HepG2 (cell line): Measurements from ENCODE around the gene PTPRCAP. TPM values are rescaled to one million over a fixed set of nuclear protein-coding genes. Genes with fewer than 3 reads are reported as not detected.
A peak's percentile ranks its signal among the peaks of the same experiment; 100 is the strongest.

Source experiments
- AHR ChIP-seq: IDR thresholded peaks from 2 replicates; pipeline ENCODE4 v1.6.1; 2018; ENCODE audit warnings: missing genetic modification reagents, missing compliant biosample characterization
- DPF2 ChIP-seq: sonication (generic); formaldehyde crosslinking; IDR thresholded peaks from 2 replicates; pipeline ENCODE4 v1.4.0; 2020; ENCODE audit warnings: mild to moderate bottlenecking, low read depth, missing genetic modification reagents, borderline replicate concordance
- FOXP4 ChIP-seq: sonication (generic); formaldehyde crosslinking; IDR thresholded peaks from 2 replicates; pipeline ENCODE4 v1.4.0; 2020; ENCODE audit warnings: missing genetic modification reagents
- JDP2 ChIP-seq: sonication (generic); formaldehyde crosslinking; IDR thresholded peaks from 2 replicates; pipeline ENCODE4 v1.8.1; 2022; ENCODE audit warnings: missing genetic modification reagents, borderline replicate concordance
- RBM39 ChIP-seq: fragments of 200-400 bp; formaldehyde crosslinking; IDR thresholded peaks from one replicate; pipeline ENCODE4 v1.6.1; 2018; ENCODE audit warnings: antibody characterized with exemption, mild to moderate bottlenecking, low read depth, low read length; ENCODE audit not compliant: poor library complexity, severe bottlenecking
- SYNCRIP ChIP-seq: fragments of 200-400 bp; formaldehyde crosslinking; IDR thresholded peaks from 2 replicates; pipeline ENCODE4 v1.6.1; 2018; ENCODE audit warnings: mild to moderate bottlenecking, low read depth, low read length; ENCODE audit not compliant: insufficient read depth
- TAF1 ChIP-seq: sonication (generic); formaldehyde crosslinking; IDR thresholded peaks from 2 replicates; pipeline ENCODE4 v1.4.0; 2020; ENCODE audit warnings: missing genetic modification reagents
- XRCC5 ChIP-seq: fragments of 200-400 bp; formaldehyde crosslinking; optimal IDR thresholded peaks from 2 replicates; pipeline ENCODE3; 2017; ENCODE audit warnings: mild to moderate bottlenecking, low read length
- ZMAT5 ChIP-seq: sonication (generic); formaldehyde crosslinking; IDR thresholded peaks from 2 replicates; pipeline ENCODE4 v1.5.0; 2020; ENCODE audit warnings: mild to moderate bottlenecking, low read depth, missing genetic modification reagents, borderline replicate concordance
- ZNF280D ChIP-seq: sonication (generic); formaldehyde crosslinking; IDR thresholded peaks from 2 replicates; pipeline ENCODE4 v1.5.1; 2020; ENCODE audit warnings: mild to moderate bottlenecking, missing genetic modification reagents
- ZNF446 ChIP-seq: sonication (generic); formaldehyde crosslinking; IDR thresholded peaks from 2 replicates; pipeline ENCODE4 v1.5.0; 2020; ENCODE audit warnings: mild to moderate bottlenecking, missing genetic modification reagents
- ZNF589 ChIP-seq: sonication (generic); formaldehyde crosslinking; conservative IDR thresholded peaks from 2 replicates; pipeline ENCODE4 v1.8.0; 2022; ENCODE audit warnings: mild to moderate bottlenecking, moderate library complexity, missing genetic modification reagents
- ZNF605 ChIP-seq: sonication (generic); formaldehyde crosslinking; IDR thresholded peaks from 2 replicates; pipeline ENCODE4 v1.8.0; 2022; ENCODE audit warnings: mild to moderate bottlenecking, missing genetic modification reagents
- ZNF652 ChIP-seq: IDR thresholded peaks from 2 replicates; pipeline ENCODE4 v1.6.1; 2016; ENCODE audit warnings: low read depth, borderline replicate concordance
- ZNF660 ChIP-seq: sonication (generic); formaldehyde crosslinking; IDR thresholded peaks from 2 replicates; pipeline ENCODE4 v1.5.1; 2020; ENCODE audit warnings: mild to moderate bottlenecking, low read depth, missing genetic modification reagents, borderline replicate concordance
- ZNF891 ChIP-seq: sonication (generic); formaldehyde crosslinking; IDR thresholded peaks from 2 replicates; pipeline ENCODE4 v1.5.0; 2020; ENCODE audit warnings: mild to moderate bottlenecking, missing genetic modification reagents
- ZSCAN29 ChIP-seq: sonication (generic); formaldehyde crosslinking; conservative IDR thresholded peaks from 2 replicates; pipeline ENCODE4 v1.4.0; 2020; ENCODE audit warnings: mild to moderate bottlenecking, missing genetic modification reagents
- polyA plus RNA-seq, 8 experiments: library from polyadenylated mRNA; depleted of rRNA in 3 of 8; stranded (reverse) in 7 of 8; unstranded in 1 of 8; fragments of >200 nt; fragmentation: Illumina TruSeq in 4 of 8; extraction: Trizol in 4 of 8; gene quantifications; 2 replicates each; pipeline versions ENCODE4 v1.2.1 to v1.2.3, GENCODE V29; 2011 to 2016; ENCODE audit warnings: low read depth in 4 of 8, missing spikeins in 1 of 8, mixed read lengths in 1 of 8; ENCODE audit not compliant: insufficient read depth in 1 of 8
- total RNA-seq, 5 experiments: library from RNA; depleted of rRNA; stranded (reverse); fragments of >200 nt; fragmentation: Illumina TruSeq; extraction: Trizol; gene quantifications; 2 replicates each; pipeline ENCODE4 v1.2.3, GENCODE V29; 2016; ENCODE audit warnings: low read depth in 1 of 5
- TF ChIP-seq, protein P1 (sequence below): sonication (generic); formaldehyde crosslinking; IDR thresholded peaks from 2 replicates; pipeline ENCODE4 v1.4.0; 2020; ENCODE audit warnings: missing genetic modification reagents
- TF ChIP-seq, protein P2 (sequence below), 2 experiments: sonication (generic) in 1 of 2; formaldehyde crosslinking in 1 of 2; IDR thresholded peaks; 2 replicates each; pipeline versions ENCODE4 v1.4.0 to v1.6.1; 2018 to 2020; ENCODE audit warnings: missing genetic modification reagents in 2 of 2, borderline replicate concordance in 1 of 2, low read depth in 1 of 2, mild to moderate bottlenecking in 1 of 2, missing biosample characterization in 1 of 2

PTPRCAP gene
- total and polyA plus RNA-seq, 2 of the 13 experiments (the other 11 are each of a cell fraction or from before 2014, with no cell fraction given): 0.60 to 0.70 TPM

- TF ChIP-seq AHR (0 out of 2 replicates have a peak, but pooled peaks have one; percentile 5), SYNCRIP (no peak), ZSCAN29 (CRISPR knock-in tag) (no peak), FOXP4 (CRISPR knock-in tag) (no peak), ZNF446 (CRISPR knock-in tag) (no peak), ZNF280D (CRISPR knock-in tag) (no peak), ZNF891 (no peak), RBM39 (no peak), ZNF652 (no peak), ZNF660 (CRISPR knock-in tag) (no peak), ZNF605 (no peak), JDP2 (CRISPR knock-in tag) (no peak), ZMAT5 (CRISPR knock-in tag) (no peak), XRCC5 (no peak), DPF2 (no peak), TAF1 (CRISPR knock-in tag) (no peak), ZNF589 (CRISPR knock-in tag) (no peak)
- TF ChIP-seq, protein P1, sequence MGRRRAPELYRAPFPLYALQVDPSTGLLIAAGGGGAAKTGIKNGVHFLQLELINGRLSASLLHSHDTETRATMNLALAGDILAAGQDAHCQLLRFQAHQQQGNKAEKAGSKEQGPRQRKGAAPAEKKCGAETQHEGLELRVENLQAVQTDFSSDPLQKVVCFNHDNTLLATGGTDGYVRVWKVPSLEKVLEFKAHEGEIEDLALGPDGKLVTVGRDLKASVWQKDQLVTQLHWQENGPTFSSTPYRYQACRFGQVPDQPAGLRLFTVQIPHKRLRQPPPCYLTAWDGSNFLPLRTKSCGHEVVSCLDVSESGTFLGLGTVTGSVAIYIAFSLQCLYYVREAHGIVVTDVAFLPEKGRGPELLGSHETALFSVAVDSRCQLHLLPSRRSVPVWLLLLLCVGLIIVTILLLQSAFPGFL (CRISPR knock-in tag): no peak
- TF ChIP-seq, protein P2, sequence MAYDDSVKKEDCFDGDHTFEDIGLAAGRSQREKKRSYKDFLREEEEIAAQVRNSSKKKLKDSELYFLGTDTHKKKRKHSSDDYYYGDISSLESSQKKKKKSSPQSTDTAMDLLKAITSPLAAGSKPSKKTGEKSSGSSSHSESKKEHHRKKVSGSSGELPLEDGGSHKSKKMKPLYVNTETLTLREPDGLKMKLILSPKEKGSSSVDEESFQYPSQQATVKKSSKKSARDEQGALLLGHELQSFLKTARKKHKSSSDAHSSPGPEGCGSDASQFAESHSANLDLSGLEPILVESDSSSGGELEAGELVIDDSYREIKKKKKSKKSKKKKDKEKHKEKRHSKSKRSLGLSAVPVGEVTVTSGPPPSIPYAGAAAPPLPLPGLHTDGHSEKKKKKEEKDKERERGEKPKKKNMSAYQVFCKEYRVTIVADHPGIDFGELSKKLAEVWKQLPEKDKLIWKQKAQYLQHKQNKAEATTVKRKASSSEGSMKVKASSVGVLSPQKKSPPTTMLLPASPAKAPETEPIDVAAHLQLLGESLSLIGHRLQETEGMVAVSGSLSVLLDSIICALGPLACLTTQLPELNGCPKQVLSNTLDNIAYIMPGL (CRISPR knock-in tag; IDR thresholded peaks at IDR 0.05; ENCODE audit: borderline replicate concordance in 1 of 2, low read depth in 1 of 2): no peak
Observed at GRCh38 chr11:67404515-67405195, 32.8 kb downstream of the PTPRCAP start (continued).
